GM12878 (cell line): ENCODE measurements around the gene AGPAT2. TPM values are rescaled to one million over a fixed set of nuclear protein-coding genes. Genes with fewer than 3 reads are reported as not detected.

ENCODE experiments used
- ATAC-seq: fragments of 200-7000 bp; cut with Tn5 transposase; 3 replicates; pipeline ENCODE4 v1.9.1; 2020; ENCODE audit warnings: mild to moderate bottlenecking, moderate library complexity
- BruUV-seq: library from RNA; stranded (reverse); fragments of 400-500 nt; replicated peaks from 2 replicates; lab custom pipeline; 2021; lab: Mats Ljungman, UMichigan
- CTCF ChIA-PET: fragments of 300-600 bp; sonication (Branson Sonifier 250); formaldehyde crosslinking; extraction: SDS; loops from one replicate; lab custom pipeline; 2021; ENCODE audit warnings: inconsistent platforms; lab: Yijun Ruan, JAX
- POLR2A ChIA-PET: fragments of 350-600 bp; formaldehyde crosslinking; extraction: SDS; loops from one replicate; lab custom pipeline; 2021; ENCODE audit warnings: inconsistent platforms; lab: Charles Lee
- RAD21 ChIA-PET: fragments of 300-600 bp; sonication (Branson Sonifier 250); formaldehyde crosslinking; loops from one replicate; lab custom pipeline; 2023; ENCODE audit warnings: antibody characterized with exemption; ENCODE audit not compliant: unreplicated experiment; lab: Charles Lee
- SMC1A ChIA-PET: fragments of 300-600 bp; sonication (Branson Sonifier 250); formaldehyde crosslinking; loops from one replicate; lab custom pipeline; 2023; ENCODE audit not compliant: unreplicated experiment, uncharacterized antibody; lab: Charles Lee
- DNase-seq: peaks from one replicate; pipeline ENCODE4 v3.0.0-alpha.2; 2011; ENCODE audit warnings: low read depth, low spot score
- FAIRE-seq: peaks from 3 replicates; lab custom pipeline; 2011; peaks lifted over from hg19 to GRCh38; lab: Jason Lieb, UNC
- H2AFZ ChIP-seq: 2 replicates; pipeline ENCODE4 v1.6.0; 2011; ENCODE audit warnings: low read depth, low read length, control low read depth; ENCODE audit not compliant: control insufficient read depth
- H3K27ac ChIP-seq: 2 replicates; pipeline ENCODE4 v1.5.1; 2011; ENCODE audit warnings: control low read depth; ENCODE audit not compliant: control insufficient read depth, insufficient read depth
- H3K27me3 ChIP-seq, 2 experiments: replicated peaks in 1 of 2; 2 replicates each; pipeline versions ENCODE4 v1.6.0 to v1.6.1; 2011; ENCODE audit warnings: low read length in 1 of 2; ENCODE audit not compliant: control insufficient read depth in 2 of 2, insufficient read depth in 2 of 2
- H3K36me3 ChIP-seq, 2 experiments: 2 replicates each; pipeline ENCODE4 v1.5.1; 2011; ENCODE audit warnings: low read length in 1 of 2; ENCODE audit not compliant: control insufficient read depth in 2 of 2, insufficient read depth in 2 of 2
- H3K4me1 ChIP-seq: 2 replicates; pipeline ENCODE4 v1.6.1; 2011; ENCODE audit warnings: mild to moderate bottlenecking, low read length, moderate library complexity, mixed read lengths; ENCODE audit not compliant: control insufficient read depth, insufficient read depth
- H3K4me2 ChIP-seq: 2 replicates; pipeline ENCODE4 v1.6.0; 2011; ENCODE audit warnings: control low read depth; ENCODE audit not compliant: control insufficient read depth, insufficient read depth
- H3K4me3 ChIP-seq: fragments of 200-600 bp; sonication (generic); 2 replicates; pipeline ENCODE4 v1.5.1; 2016
- H3K79me2 ChIP-seq: 2 replicates; pipeline ENCODE4 v1.6.0; 2011; ENCODE audit warnings: low read length; ENCODE audit not compliant: control insufficient read depth, insufficient read depth
- H3K9ac ChIP-seq: 2 replicates; pipeline ENCODE4 v1.8.0; 2011; ENCODE audit warnings: low read length, control low read depth, mixed read lengths; ENCODE audit not compliant: control insufficient read depth, insufficient read depth
- H3K9me3 ChIP-seq: replicated peaks from 3 replicates; pipeline ENCODE4 v1.5.1; 2011; ENCODE audit warnings: mild to moderate bottlenecking, low read length; ENCODE audit not compliant: control insufficient read depth, insufficient read depth
- H4K20me1 ChIP-seq: 2 replicates; pipeline ENCODE4 v1.6.0; 2011; ENCODE audit not compliant: control insufficient read depth, insufficient read depth
- BHLHE40 ChIP-seq, 2 experiments: fragments of 450-650 bp in 1 of 2; IDR thresholded peaks; 2 replicates each; pipeline ENCODE4 v1.6.1; 2011 to 2017; ENCODE audit warnings: low read depth in 2 of 2, borderline replicate concordance in 1 of 2, improper control_type of control experiment in 1 of 2, low read length in 1 of 2, mild to moderate bottlenecking in 1 of 2
- CREM ChIP-seq: IDR thresholded peaks from 2 replicates; pipeline ENCODE4 v1.6.1; 2014; ENCODE audit warnings: antibody characterized with exemption, low read depth
- EGR1 ChIP-seq, 2 experiments: IDR thresholded peaks; 1 replicate in 1 of 2; 2 replicates in 1 of 2; pipeline ENCODE4 v1.6.1; 2011 to 2012; ENCODE audit warnings: low read depth in 2 of 2, low read length in 2 of 2, borderline replicate concordance in 1 of 2, mild to moderate bottlenecking in 1 of 2, moderate library complexity in 1 of 2
- ESRRA ChIP-seq: IDR thresholded peaks from 2 replicates; pipeline ENCODE4 v1.6.1; 2012; ENCODE audit warnings: mild to moderate bottlenecking, low read length, improper control_type of control experiment
- JUNB ChIP-seq: IDR thresholded peaks from 2 replicates; pipeline ENCODE4 v1.6.1; 2016; ENCODE audit warnings: antibody characterized with exemption, mild to moderate bottlenecking
- MEF2B ChIP-seq: fragments of 450-650 bp; IDR thresholded peaks from 2 replicates; pipeline ENCODE4 v1.6.1; 2018; ENCODE audit warnings: mild to moderate bottlenecking, moderate library complexity; ENCODE audit not compliant: partially characterized antibody, poor library complexity, severe bottlenecking
- MXI1 ChIP-seq: fragments of 150-350 bp; IDR thresholded peaks from 2 replicates; pipeline ENCODE4 v1.6.1; 2011; ENCODE audit warnings: low read depth, mild to moderate bottlenecking, inconsistent platforms, low read length, improper control_type of control experiment
- MYB ChIP-seq: fragments of 150-350 bp; IDR thresholded peaks from 2 replicates; pipeline ENCODE4 v1.6.1; 2014; ENCODE audit warnings: mild to moderate bottlenecking, low read depth, low read length, borderline replicate concordance
- NFYA ChIP-seq: IDR thresholded peaks from 2 replicates; pipeline ENCODE4 v1.6.1; 2011; ENCODE audit warnings: low read depth, mild to moderate bottlenecking, low read length, improper control_type of control experiment, borderline replicate concordance
- RBBP5 ChIP-seq: fragments of 200-600 bp; sonication (generic); conservative IDR thresholded peaks from 2 replicates; pipeline ENCODE4 v1.6.1; 2016
- RCOR1 ChIP-seq: conservative IDR thresholded peaks from 2 replicates; pipeline ENCODE4 v1.6.1; 2012; ENCODE audit warnings: low read depth, low read length, improper control_type of control experiment
- SREBF2 ChIP-seq: IDR thresholded peaks from 2 replicates; pipeline ENCODE4 v1.6.1; 2012; ENCODE audit warnings: mild to moderate bottlenecking, low read length
- WRNIP1 ChIP-seq: IDR thresholded peaks from 2 replicates; pipeline ENCODE4 v1.6.1; 2011; ENCODE audit warnings: low read depth, low read length, improper control_type of control experiment, borderline replicate concordance
- ZNF207 ChIP-seq: fragments of 450-650 bp; IDR thresholded peaks from 2 replicates; pipeline ENCODE4 v1.6.1; 2014; ENCODE audit warnings: antibody characterized with exemption, mild to moderate bottlenecking, borderline replicate concordance
- ZNF217 ChIP-seq: fragments of 450-650 bp; IDR thresholded peaks from 2 replicates; pipeline ENCODE4 v1.6.1; 2017; ENCODE audit warnings: antibody characterized with exemption, mild to moderate bottlenecking
- ZNF24 ChIP-seq: fragments of 450-650 bp; IDR thresholded peaks from 2 replicates; pipeline ENCODE4 v1.6.1; 2017; ENCODE audit warnings: antibody characterized with exemption, mild to moderate bottlenecking
- WGBS: methylation state at CpG from one replicate; pipeline ENCODE4 v1.1.6; 2016; ENCODE audit warnings: low lambda C conversion rate; ENCODE audit not compliant: insufficient replicate concordance, insufficient coverage; ENCODE audit errors: missing lambda C conversion rate; 5-methylcytosine and 5-hydroxymethylcytosine counted together
- in situ Hi-C: fragments of 300-500 bp; cut with MboI; formaldehyde crosslinking; loops from 9 replicates; pipeline ENCODE4 v1.14.3; 2018; ENCODE audit warnings: mixed read lengths
- intact Hi-C: fragments of 100-400 bp; cut with micrococcal nuclease; formaldehyde crosslinking; loops from one replicate; pipeline ENCODE4 v1.14.2; 2022; ENCODE audit not compliant: unreplicated experiment
- polyA plus RNA-seq, 11 experiments: library from polyadenylated mRNA; depleted of rRNA in 4 of 11; unstranded in 6 of 11; stranded (reverse) in 5 of 11; fragments of >200 nt; fragmentation: Nextera tagmentation in 4 of 11; fragmentation: Illumina TruSeq in 1 of 11; extraction: Ambion mirVana in 4 of 11; extraction: Trizol in 1 of 11; gene quantifications; 1 replicate in 1 of 11; 2 replicates in 10 of 11; pipeline versions ENCODE4 v1.2.1 to v1.2.3, GENCODE V29; 2011 to 2016; ENCODE audit warnings: inconsistent platforms in 2 of 11, missing spikeins in 2 of 11, low read depth in 1 of 11
- total RNA-seq, 4 experiments: library from RNA; depleted of rRNA in 3 of 4; stranded (reverse); fragments of >200 nt in 3 of 4; fragmentation: Illumina TruSeq in 1 of 4; extraction: Trizol in 1 of 4; gene quantifications; 2 replicates each; pipeline versions ENCODE4 v1.2.1 to v1.2.3, GENCODE V29; 2013 to 2021
- TF ChIP-seq, protein P1 (sequence below): fragments of 450-650 bp; IDR thresholded peaks from 2 replicates; pipeline ENCODE4 v1.6.1; 2017; ENCODE audit warnings: mild to moderate bottlenecking, low read depth, inconsistent platforms; ENCODE audit not compliant: poor library complexity, severe bottlenecking
- TF ChIP-seq, protein P2 (sequence below): fragments of 450-650 bp; IDR thresholded peaks from 2 replicates; pipeline ENCODE4 v1.6.1; 2016; ENCODE audit warnings: mild to moderate bottlenecking

AGPAT2 gene
- total and polyA plus RNA-seq, 10 of the 15 experiments (the other 5 are each of a cell fraction or from before 2014, with no cell fraction given), result 0.10 to 28.5 (median 18.2) TPM

DNA sequence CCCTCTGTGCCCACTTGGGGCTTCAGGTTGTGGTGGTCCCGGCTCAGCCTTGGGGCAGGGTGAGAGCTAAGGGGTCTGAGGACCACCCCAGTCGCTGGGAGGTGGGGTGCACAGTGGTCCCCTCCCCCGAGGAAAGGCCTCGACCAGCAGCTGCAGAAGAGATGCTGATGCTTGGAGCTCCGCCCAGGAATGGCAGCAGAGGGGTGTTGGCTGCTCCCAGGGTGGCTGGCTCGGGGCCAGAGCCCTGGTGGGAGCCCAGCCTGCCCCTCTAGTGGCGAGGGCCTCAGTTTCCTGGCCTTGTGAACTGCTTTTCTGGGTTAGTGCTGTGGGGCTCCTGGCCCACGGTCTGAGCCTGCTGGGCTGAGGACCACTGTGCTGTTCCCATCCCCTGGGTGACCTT lies 26.3 kb upstream of the AGPAT2 start (continued):
- TF ChIP-seq, protein P1, sequence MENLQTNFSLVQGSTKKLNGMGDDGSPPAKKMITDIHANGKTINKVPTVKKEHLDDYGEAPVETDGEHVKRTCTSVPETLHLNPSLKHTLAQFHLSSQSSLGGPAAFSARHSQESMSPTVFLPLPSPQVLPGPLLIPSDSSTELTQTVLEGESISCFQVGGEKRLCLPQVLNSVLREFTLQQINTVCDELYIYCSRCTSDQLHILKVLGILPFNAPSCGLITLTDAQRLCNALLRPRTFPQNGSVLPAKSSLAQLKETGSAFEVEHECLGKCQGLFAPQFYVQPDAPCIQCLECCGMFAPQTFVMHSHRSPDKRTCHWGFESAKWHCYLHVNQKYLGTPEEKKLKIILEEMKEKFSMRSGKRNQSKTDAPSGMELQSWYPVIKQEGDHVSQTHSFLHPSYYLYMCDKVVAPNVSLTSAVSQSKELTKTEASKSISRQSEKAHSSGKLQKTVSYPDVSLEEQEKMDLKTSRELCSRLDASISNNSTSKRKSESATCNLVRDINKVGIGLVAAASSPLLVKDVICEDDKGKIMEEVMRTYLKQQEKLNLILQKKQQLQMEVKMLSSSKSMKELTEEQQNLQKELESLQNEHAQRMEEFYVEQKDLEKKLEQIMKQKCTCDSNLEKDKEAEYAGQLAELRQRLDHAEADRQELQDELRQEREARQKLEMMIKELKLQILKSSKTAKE, result no peak
- no peak for TF ChIP-seq NFYA
- no peak for TF ChIP-seq RCOR1
- TF ChIP-seq MXI1, result no peak
- TF ChIP-seq WRNIP1, result no peak
- TF ChIP-seq, all 136 proteins: peak for 0

DNA sequence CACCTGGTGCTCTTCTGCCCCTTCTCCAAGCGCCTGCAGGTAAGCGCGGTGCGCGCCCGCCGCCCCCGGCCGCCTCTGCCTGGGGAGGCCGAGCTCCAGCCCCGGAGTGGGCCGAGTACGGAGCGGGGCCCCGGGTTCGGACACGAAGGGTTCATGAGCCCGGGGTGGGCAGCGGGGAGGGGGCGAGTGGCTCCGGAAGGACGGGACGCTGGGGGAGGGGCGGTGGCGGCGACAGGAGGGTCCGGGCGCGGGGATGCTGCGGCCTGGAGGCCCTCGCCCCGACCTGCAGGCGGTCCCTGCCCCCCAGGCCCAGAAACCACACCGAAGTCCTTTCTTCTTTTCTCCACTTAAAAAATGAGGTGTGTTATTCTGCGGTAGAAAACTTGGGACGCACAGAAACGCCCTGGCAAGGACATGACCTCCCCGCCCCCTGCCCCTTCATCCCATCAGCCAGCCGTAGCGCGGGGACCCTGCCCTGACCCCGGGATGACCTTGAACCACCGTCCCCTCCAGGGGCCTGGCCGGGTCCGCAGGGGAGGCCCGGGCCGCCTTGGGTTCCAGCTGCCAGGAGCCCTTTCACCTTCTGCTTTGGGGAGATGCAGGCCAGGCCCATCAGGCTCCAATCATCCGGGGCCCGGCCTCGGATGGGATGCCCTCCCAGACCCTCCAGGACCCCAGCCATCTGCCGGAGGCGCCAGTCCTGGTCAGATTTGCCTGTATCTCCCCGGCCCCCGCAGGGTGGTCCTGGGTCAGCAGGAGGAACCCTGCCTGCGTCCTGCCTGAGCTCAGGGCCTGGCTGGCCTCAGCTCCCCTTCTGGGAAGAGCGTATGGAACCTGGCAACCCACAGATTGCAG lies 25.7 kb upstream of the AGPAT2 start:
- WGBS, result 8% methylated on average over 30 of the region's 56 CpGs
- Histone ChIP-seq H3K9me3 (no peaks in the 10 kb centered on the region), H3K9ac (no peak overlapping the region), H3K4me1 (no peaks in the 10 kb centered on the region), H4K20me1 (no peaks in the 10 kb centered on the region), H2AFZ (no peak overlapping the region), H3K79me2 (no peaks in the 10 kb centered on the region), H3K4me2 (0 out of 2 replicates have a peak overlapping the region, but pooled peaks have one; percentile 9), H3K27ac (no peak overlapping the region), H3K36me3 (no peaks in the 10 kb centered on the region), H3K27me3 (peaks cover 2 to 7% of the 10 kb centered on the region in 2 experiments), H3K4me3 (no peak overlapping the region)
- POLR2A ChIA-PET, result no interaction called here
- in situ Hi-C loops (no loop called here), intact Hi-C loops (no loop called here)
- BruUV-seq, result no TSS peak
- RAD21 ChIA-PET, result no interaction called here
- ATAC-seq, result peak; percentile 23; the same call in 1 of the 3 replicates
- DNase-seq, result no peak
- no peak for FAIRE-seq
- CTCF ChIA-PET, result interaction anchor here (0.6 to 1.7 kb wide), 2 partner anchors 14 to 30 kb away, joined by 3 to 8 read pairs; partner anchors contain the start of gene LCN10
- SMC1A ChIA-PET, result no interaction called here
- TF ChIP-seq ZNF217 (no peak), EGR1 (IDR thresholded peaks at IDR 0.05; ENCODE audit: borderline replicate concordance in 1 of 2, low read depth in 2 of 2, low read length in 2 of 2) (no peak), CREM (no peak), MEF2B (no peak), SREBF2 (no peak), JUNB (no peak), ZNF207 (no peak), ESRRA (no peak), MYB (no peak), RBBP5 (no peak), ZNF24 (no peak), BHLHE40 (IDR thresholded peaks at IDR 0.05; ENCODE audit: borderline replicate concordance in 1 of 2, low read depth in 2 of 2, low read length in 1 of 2) (no peak)
- TF ChIP-seq, protein P2, sequence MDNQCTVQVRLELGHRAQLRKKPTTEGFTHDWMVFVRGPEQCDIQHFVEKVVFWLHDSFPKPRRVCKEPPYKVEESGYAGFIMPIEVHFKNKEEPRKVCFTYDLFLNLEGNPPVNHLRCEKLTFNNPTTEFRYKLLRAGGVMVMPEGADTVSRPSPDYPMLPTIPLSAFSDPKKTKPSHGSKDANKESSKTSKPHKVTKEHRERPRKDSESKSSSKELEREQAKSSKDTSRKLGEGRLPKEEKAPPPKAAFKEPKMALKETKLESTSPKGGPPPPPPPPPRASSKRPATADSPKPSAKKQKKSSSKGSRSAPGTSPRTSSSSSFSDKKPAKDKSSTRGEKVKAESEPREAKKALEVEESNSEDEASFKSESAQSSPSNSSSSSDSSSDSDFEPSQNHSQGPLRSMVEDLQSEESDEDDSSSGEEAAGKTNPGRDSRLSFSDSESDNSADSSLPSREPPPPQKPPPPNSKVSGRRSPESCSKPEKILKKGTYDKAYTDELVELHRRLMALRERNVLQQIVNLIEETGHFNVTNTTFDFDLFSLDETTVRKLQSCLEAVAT, result no peak
